Measurements from ENCODE around the gene PDE4A. TPM values are rescaled to one million over a fixed set of nuclear protein-coding genes. Genes with fewer than 3 reads are reported as not detected.
A peak's percentile ranks its signal among the peaks of the same experiment; 100 is the strongest.

The PDE4A gene
- total RNA-seq, 2 experiments from 2014 or later, result 5.5 TPM

DNA sequence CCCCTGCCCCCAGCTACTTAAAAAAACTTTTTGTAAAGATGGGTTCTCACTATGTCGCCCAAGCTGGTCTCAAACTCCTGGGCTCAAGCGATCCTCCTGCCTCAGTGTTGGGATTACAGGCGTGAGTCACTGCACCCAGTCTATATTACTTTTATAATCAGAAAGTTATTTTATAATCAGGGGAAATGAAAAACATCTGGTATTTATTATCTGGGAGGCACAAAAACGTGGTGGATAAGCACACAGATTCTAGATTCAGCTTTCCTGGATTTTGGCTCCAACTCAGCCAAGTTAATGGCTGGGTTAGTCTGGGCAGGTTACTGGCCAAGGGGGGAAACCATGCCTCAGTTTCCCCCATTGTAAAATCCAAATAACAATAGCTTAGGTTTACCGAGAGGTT is 58.1 kb downstream of the PDE4A start:
- H3K4me1 Mint-ChIP-seq (ENCODE audit: low read depth), result peaks cover 16% of the 10 kb centered on the region
- H3K27ac Mint-ChIP-seq, result no peak overlapping the region
- H3K4me3 Mint-ChIP-seq, result no peak overlapping the region
- H3K27me3 Mint-ChIP-seq (ENCODE audit: low read depth), result no peaks in the 10 kb centered on the region
- intact Hi-C loops (cut with micrococcal nuclease), result loop anchor here (2.0 kb wide), 2 partner anchors 24 to 74 kb away; partner anchors contain the start of gene KEAP1
- DNase-seq, result no peak
- H3K9me3 Mint-ChIP-seq, result no peaks in the 10 kb centered on the region
- no peaks in the 10 kb centered on the region for H3K36me3 Mint-ChIP-seq (ENCODE audit: low read depth)
- CTCF ChIA-PET, result interaction anchor here (0.9 to 1.5 kb wide), 7 partner anchors 17 to 221 kb away, joined by 3 to 4 read pairs (median 3); no protein-coding TSS in a partner anchor

DNA sequence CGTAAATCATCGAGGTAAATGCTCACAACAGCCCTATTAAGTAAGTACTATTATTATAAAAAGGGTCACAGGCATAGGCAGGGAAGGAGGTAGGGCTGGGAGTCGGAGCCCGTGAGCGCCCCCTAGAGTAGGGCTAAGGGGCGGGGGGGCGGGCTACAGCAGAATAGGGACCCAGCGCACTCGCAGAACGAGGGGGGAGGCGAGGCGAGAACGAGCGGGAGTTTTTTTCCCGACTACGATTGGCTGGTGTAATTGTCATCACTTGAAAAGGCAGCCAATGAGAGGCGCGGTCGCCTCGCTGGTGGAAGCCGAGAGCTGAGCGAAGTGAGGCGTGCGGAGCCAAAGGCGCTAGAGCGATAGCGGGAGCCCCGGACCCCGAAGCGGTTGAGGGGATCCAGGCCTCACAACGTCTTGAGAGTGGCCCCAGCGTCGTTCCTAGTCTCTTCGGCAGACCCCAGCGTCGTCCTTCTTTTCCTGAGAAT is 58.6 kb downstream of the PDE4A start:
- intact Hi-C loops (cut with micrococcal nuclease), result loop anchor here (1.0 to 2.0 kb wide), 3 partner anchors 18 to 74 kb away; partner anchors contain the start of gene KEAP1
- Mint-ChIP-seq H3K36me3 (ENCODE audit: low read depth) (no peaks in the 10 kb centered on the region), H3K27ac (no peak overlapping the region), H3K9me3 (no peaks in the 10 kb centered on the region), H3K4me1 (ENCODE audit: low read depth) (peaks cover 16% of the 10 kb centered on the region), H3K27me3 (ENCODE audit: low read depth) (no peaks in the 10 kb centered on the region), H3K4me3 (peak overlapping the region; percentile 45)
- DNase-seq, result peak; percentile 94
- CTCF ChIA-PET, result interaction anchor here (0.9 to 1.5 kb wide), 7 partner anchors 17 to 221 kb away, joined by 3 to 4 read pairs (median 3); no protein-coding TSS in a partner anchor

DNA sequence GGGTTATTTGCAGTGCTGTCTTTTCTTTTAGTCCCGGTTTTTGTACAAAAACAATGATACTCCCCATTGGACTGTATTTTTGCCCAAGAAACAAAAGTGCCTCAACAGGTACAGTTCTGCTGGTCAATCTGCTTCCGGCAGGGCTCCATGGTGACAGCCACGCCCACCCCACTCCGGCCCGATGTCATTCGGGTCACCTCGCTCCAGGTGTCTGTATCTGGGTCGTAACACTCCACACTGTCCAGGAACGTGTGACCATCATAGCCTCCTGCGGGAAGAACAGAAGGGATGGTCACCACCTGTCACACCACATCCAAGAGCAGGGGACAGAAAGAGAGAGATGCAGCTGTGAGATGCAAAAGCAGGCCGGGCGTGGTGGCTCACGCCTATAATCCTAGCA is 66.2 kb downstream of the PDE4A start:
- peaks cover 2% of the 10 kb centered on the region for H3K4me1 Mint-ChIP-seq (ENCODE audit: low read depth)
- H3K9me3 Mint-ChIP-seq, result no peaks in the 10 kb centered on the region
- CTCF ChIA-PET, result interaction anchor here (0.7 kb wide), 1 partner anchor 153 kb away, joined by 3 read pairs; no protein-coding TSS in a partner anchor
- intact Hi-C loops (cut with micrococcal nuclease), result no loop called here
- DNase-seq, result no peak
- H3K27ac Mint-ChIP-seq, result no peak overlapping the region
- no peaks in the 10 kb centered on the region for H3K27me3 Mint-ChIP-seq (ENCODE audit: low read depth)
- H3K4me3 Mint-ChIP-seq, result no peak overlapping the region
- peaks cover 28% of the 10 kb centered on the region for H3K36me3 Mint-ChIP-seq (ENCODE audit: low read depth)

DNA sequence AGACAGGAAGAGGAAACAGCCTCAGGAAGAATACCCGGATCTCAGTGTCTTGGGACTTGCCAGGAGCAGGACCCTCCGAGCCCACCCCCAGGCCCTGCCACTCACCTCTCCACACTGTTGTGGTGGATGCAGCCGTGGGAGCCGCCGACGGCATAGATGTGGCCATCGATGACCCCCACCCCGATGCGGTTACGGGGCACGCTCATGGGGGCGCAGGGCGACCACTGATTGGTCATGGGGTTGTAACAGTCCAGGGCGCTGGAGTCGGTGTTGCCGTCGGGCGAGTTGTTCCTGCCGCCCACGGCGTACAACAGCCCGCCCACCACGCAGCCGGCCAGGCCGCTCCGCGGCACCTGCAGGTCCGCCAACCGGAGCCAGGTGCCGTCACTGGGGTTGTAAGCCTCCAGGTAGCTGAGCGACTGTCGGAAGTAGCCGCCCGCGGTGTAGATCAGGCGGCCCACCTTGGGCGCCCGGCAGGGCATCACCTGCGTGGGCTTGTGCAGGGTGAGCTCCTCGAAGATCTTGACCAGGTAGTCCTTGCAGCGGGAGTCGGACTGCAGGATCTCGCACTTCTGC is 71.2 kb downstream of the PDE4A start:
- no peaks in the 10 kb centered on the region for H3K9me3 Mint-ChIP-seq
- H3K4me1 Mint-ChIP-seq (ENCODE audit: low read depth), result peaks cover 2% of the 10 kb centered on the region
- no peak overlapping the region for H3K4me3 Mint-ChIP-seq
- no peak overlapping the region for H3K27ac Mint-ChIP-seq
- intact Hi-C loops (cut with micrococcal nuclease), result no loop called here
- CTCF ChIA-PET, result interaction anchor here (0.6 to 1.5 kb wide), 6 partner anchors 9 to 64 kb away, joined by 3 read pairs; no protein-coding TSS in a partner anchor
- DNase-seq, result no peak
- no peaks in the 10 kb centered on the region for H3K27me3 Mint-ChIP-seq (ENCODE audit: low read depth)
- peaks cover 32% of the 10 kb centered on the region for H3K36me3 Mint-ChIP-seq (ENCODE audit: low read depth)

DNA sequence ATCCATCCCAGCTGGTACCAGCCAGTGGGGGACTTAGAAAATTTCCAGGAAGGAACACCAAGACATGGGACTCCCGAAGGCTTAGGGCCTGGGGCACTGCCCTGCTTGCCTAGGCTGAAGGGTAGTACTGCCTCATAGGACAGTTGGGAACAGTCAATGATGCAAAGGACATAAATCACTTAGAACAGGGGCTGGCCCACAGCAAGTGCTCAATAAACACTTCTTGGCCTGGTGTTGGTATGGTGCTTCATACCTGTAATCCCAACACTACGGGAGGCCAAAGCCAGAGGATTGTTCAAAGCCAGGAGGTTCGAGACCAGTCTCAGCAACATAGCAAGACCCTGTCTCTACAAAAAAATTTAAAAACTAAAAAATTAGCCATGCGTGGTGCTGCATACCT is 77.0 kb downstream of the PDE4A start:
- intact Hi-C loops (cut with micrococcal nuclease), result no loop called here
- Mint-ChIP-seq H3K4me3 (no peak overlapping the region), H3K27ac (no peak overlapping the region), H3K36me3 (ENCODE audit: low read depth) (peaks cover 32% of the 10 kb centered on the region), H3K9me3 (no peaks in the 10 kb centered on the region), H3K4me1 (ENCODE audit: low read depth) (peaks cover 33% of the 10 kb centered on the region), H3K27me3 (ENCODE audit: low read depth) (no peaks in the 10 kb centered on the region)
- CTCF ChIA-PET, result interaction anchor here (0.6 to 1.1 kb wide), 4 partner anchors 12 to 202 kb away, joined by 3 to 7 read pairs (median 5); no protein-coding TSS in a partner anchor
- DNase-seq, result no peak

DNA sequence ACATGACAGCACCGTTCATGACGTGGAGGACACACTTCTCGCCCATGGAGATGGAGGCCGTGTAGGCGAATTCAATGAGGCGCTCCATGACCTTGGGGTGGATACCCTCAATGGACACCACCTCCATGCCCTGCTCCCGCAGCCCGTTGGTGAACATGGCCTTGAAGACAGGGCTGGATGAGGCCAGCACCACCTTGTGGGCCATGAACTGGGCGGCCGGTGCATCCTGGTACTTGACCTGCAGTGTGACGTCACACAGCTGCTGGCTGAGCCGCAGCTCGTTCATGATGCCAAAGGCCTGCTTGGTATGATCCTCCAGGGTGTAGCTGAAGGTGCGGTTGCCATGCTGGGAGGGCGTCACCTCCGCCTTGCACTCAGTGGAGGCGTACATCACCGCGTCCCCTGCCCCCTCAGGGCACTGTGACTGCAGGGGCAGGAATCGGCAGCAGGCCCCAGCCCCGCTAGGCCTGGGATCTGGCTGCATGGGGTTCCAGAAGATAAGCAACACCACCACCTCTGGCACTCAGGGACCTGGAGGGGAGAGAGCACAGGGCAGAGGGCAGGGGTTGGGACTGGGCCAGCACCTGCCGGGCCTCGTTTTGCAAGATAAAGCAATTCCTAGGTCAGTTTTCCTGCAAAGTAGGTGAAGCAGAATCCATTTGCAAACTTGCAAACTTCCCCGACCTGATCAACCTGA is 79.4 kb downstream of the PDE4A start:
- DNase-seq, result no peak
- Mint-ChIP-seq H3K4me1 (ENCODE audit: low read depth) (peaks cover 35% of the 10 kb centered on the region), H3K9me3 (no peaks in the 10 kb centered on the region), H3K27me3 (ENCODE audit: low read depth) (no peaks in the 10 kb centered on the region), H3K27ac (peak overlapping the region; percentile 18), H3K36me3 (ENCODE audit: low read depth) (peaks cover 25% of the 10 kb centered on the region), H3K4me3 (peak overlapping the region; percentile 52)
- CTCF ChIA-PET, result interaction anchor here (0.8 to 2.0 kb wide), 3 partner anchors 7 to 76 kb away, joined by 3 to 7 read pairs (median 4); no protein-coding TSS in a partner anchor
- intact Hi-C loops (cut with micrococcal nuclease), result no loop called here

DNA sequence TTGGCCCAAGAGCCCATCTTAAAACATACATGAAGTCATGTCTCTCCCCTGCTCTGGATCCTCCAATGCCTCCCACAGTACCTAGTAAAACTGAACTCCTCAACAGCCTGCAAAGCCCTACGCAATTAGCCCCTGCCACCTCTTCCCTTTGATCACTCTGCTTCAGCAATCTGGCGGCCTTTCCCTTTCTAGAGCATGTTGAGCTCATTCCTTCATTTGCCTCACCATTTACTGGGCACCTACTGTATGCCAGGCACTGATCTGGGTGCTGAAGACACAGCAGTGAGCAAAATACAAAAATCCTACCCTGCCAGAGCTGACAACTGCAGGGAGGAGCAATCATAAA is 79.9 kb downstream of the PDE4A start:
- no peak for DNase-seq
- Mint-ChIP-seq H3K4me3 (peak overlapping the region; percentile 52), H3K27ac (peak overlapping the region; percentile 15), H3K27me3 (ENCODE audit: low read depth) (no peaks in the 10 kb centered on the region), H3K36me3 (ENCODE audit: low read depth) (peaks cover 25% of the 10 kb centered on the region), H3K9me3 (no peaks in the 10 kb centered on the region), H3K4me1 (ENCODE audit: low read depth) (peaks cover 35% of the 10 kb centered on the region)
- intact Hi-C loops (cut with micrococcal nuclease), result no loop called here
- CTCF ChIA-PET, result interaction anchor here (0.5 to 2.0 kb wide), 4 partner anchors 8 to 75 kb away, joined by 3 to 7 read pairs (median 4); no protein-coding TSS in a partner anchor

DNA sequence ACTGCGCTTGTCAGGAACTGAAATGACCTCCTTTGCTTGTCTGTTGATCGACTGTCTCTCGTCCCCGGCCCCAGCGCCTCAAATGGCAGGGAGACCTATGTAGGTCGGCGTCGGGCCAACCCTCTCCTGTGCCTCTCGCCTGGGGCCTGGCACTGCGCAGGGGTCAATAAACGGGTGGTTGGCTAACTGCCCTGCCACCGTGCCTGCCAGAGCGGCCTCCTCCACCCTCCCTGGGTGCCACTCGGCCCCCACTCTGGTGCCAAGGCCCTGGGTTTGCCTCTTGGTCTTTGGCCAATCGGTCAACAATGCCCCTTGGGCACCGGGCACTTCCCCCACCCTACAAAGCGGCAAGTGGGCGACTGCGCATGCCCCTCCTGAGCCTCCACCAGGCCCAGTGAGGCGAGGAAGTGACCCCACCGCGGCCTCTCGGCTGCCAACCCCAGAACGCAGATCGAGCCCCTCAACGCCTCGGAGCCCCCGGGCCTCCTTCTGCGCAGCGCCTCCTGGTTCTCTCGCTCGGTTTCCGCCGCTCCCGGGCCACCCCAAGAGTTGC is 81.7 kb downstream of the PDE4A start:
- CTCF ChIA-PET, result interaction anchor here (2.0 kb wide), 1 partner anchor 9 kb away, joined by 7 read pairs; no protein-coding TSS in a partner anchor
- intact Hi-C loops (cut with micrococcal nuclease), result loop anchor here (2.0 kb wide), 3 partner anchors 23 to 231 kb away; partner anchors contain the start of genes ICAM1 and QTRT1
- peak; percentile 50 for DNase-seq
- Mint-ChIP-seq H3K4me3 (peak overlapping the region; percentile 89), H3K27ac (peak overlapping the region; percentile 88), H3K27me3 (ENCODE audit: low read depth) (no peaks in the 10 kb centered on the region), H3K36me3 (ENCODE audit: low read depth) (peaks cover 21% of the 10 kb centered on the region), H3K4me1 (ENCODE audit: low read depth) (peaks cover 41% of the 10 kb centered on the region), H3K9me3 (no peaks in the 10 kb centered on the region)

DNA sequence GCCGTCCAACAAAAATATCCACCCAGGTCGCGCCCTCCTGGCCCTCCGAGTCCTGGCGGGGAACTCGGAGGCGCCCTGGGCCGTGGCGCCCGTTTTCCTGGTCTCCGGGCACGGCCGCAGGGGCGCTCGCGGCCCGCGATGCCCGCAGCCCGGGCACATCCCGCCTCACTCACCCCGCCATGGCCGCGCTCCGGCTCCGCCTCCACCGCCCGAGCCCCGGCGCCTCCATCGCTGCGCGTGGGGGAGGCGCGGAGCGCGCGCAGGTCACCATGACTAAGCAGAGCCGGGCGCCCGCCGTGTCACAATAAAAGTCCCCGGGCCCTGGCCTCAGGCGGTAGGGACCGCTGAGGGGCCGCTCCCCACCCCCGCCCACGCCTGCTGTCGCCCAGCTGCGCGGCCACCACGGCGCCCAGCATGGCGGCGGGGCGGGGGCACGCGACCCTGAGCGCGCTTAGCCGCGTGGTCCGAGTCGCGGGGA is 82.2 kb downstream of the PDE4A start:
- CTCF ChIA-PET, result no interaction called here
- H3K27ac Mint-ChIP-seq, result peak overlapping the region; percentile 88
- no peaks in the 10 kb centered on the region for H3K9me3 Mint-ChIP-seq
- H3K27me3 Mint-ChIP-seq (ENCODE audit: low read depth), result no peaks in the 10 kb centered on the region
- H3K4me1 Mint-ChIP-seq (ENCODE audit: low read depth), result peaks cover 37% of the 10 kb centered on the region
- H3K36me3 Mint-ChIP-seq (ENCODE audit: low read depth), result peaks cover 17% of the 10 kb centered on the region
- intact Hi-C loops (cut with micrococcal nuclease), result loop anchor here (2.0 kb wide), 3 partner anchors 24 to 232 kb away; partner anchors contain the start of genes ICAM1 and QTRT1
- peak overlapping the region; percentile 89 for H3K4me3 Mint-ChIP-seq
- peak; percentile 93 for DNase-seq

DNA sequence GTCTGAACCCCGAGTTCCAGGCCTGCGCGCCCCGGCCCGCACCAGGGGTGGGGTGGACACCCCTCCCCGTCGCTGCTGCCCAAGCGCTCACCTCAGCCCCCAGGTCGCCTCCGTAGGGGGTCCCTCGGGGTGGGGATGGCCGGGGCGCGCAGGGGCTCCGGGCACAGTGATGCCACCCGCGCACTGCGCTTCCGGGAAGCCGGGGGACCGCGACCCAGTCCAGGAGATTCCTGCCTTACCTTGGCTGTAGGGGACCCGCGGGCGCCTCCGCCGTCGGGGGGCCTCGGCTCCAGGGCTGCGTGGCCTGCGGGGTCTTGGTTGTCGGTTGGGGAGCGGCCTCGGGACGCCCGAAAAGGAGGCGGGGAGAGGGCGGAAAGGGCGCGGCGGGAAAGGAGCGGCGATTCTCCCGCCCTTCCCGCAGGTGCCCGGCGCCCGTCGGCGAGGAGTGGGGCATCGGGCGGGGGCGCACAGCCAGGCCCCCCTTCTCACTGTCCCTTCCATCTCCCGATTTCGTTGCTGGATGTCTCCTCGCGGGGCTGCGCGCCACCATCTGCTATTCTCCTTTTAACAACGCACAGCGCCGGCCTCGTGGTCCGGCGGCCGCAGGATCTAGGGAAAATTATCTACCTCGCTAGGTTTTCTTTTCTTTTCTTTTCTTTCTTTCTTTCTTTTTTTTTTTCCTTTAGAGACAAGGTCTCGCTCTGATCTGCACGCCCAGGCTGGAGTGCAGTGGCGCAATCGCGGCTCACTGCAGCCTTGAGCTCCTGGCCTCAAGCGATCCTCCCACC is 82.9 kb downstream of the PDE4A start, which contains the start of gene KEAP1:
Gene KEAP1, minus strand, starts transcription at position 355 of the 788 bp plus-strand sequence. CDS start 3,323 bp downstream, outside the sequence.
- intact Hi-C loops (cut with micrococcal nuclease), result loop anchor here (2.0 kb wide), 3 partner anchors 24 to 232 kb away; partner anchors contain the start of genes ICAM1 and QTRT1
- Mint-ChIP-seq H3K27me3 (ENCODE audit: low read depth) (no peaks in the 10 kb centered on the region), H3K27ac (peak within 1 kb of the TSS; percentile 88), H3K4me3 (peak within 1 kb of the TSS; percentile 89), H3K4me1 (ENCODE audit: low read depth) (peaks cover 37% of the 10 kb centered on the region), H3K36me3 (ENCODE audit: low read depth) (peaks cover 17% of the 10 kb centered on the region), H3K9me3 (no peaks in the 10 kb centered on the region)
- CTCF ChIA-PET, result interaction anchor here (0.6 to 1.2 kb wide), 3 partner anchors 146 to 196 kb away, joined by 3 to 4 read pairs (median 3); no protein-coding TSS in a partner anchor
- DNase-seq, result peak; percentile 37

DNA sequence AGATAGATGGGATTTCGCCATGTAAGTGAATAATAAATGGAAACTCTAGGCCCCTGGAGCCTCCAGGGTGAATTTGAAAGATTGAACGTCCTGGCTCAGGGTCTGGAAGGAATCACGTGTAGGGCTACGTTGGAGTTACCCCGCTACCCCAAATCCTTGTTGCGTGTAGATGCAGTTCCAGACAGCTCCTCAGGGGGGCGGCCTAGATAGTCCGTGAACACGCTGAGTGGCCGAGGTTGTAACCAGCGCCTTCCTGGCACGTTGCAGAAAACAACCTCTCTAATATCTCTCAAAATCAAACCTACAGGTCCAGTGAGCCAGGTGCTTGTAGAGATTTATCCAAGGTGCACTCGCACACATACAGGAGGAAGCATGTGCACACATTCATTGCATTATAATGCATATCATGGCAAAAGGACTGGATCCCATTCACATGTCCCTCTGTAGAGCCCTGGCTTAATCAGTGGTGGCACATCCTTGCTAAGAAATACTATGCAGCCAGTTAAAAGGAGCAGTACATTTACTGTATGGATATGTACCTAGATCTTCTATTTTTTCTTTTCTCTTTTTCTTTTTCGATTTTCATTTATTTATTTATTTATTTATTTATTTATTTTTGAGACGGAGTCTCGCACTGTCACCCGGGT is 85.4 kb downstream of the PDE4A start:
- no peak overlapping the region for H3K4me3 Mint-ChIP-seq

More for the DNA sequence above, 85.4 kb downstream of the PDE4A start:
- no peak overlapping the region for H3K27ac Mint-ChIP-seq
- DNase-seq, result peak; percentile 92
- no peaks in the 10 kb centered on the region for H3K27me3 Mint-ChIP-seq (ENCODE audit: low read depth)
- CTCF ChIA-PET, result interaction anchor here (0.6 to 4.2 kb wide), 8 partner anchors 13 to 100 kb away, joined by 3 to 16 read pairs (median 4); partner anchors contain the start of gene S1PR5
- H3K9me3 Mint-ChIP-seq, result no peaks in the 10 kb centered on the region
- peaks cover 26% of the 10 kb centered on the region for H3K4me1 Mint-ChIP-seq (ENCODE audit: low read depth)
- intact Hi-C loops (cut with micrococcal nuclease), result loop anchor here (1.0 to 5.0 kb wide), 3 partner anchors 47 to 147 kb away; no protein-coding TSS in a partner anchor
- peaks cover 5% of the 10 kb centered on the region for H3K36me3 Mint-ChIP-seq (ENCODE audit: low read depth)
